ENCODE results near the gene ACAA1. TPM values are rescaled to one million over a fixed set of nuclear protein-coding genes. Genes with fewer than 3 reads are reported as not detected.

ACAA1 gene
- total and polyA plus RNA-seq, 2 of the 13 experiments (the other 11 are each of a cell fraction or from before 2014, with no cell fraction given): 60.8 to 188 TPM

DNA sequence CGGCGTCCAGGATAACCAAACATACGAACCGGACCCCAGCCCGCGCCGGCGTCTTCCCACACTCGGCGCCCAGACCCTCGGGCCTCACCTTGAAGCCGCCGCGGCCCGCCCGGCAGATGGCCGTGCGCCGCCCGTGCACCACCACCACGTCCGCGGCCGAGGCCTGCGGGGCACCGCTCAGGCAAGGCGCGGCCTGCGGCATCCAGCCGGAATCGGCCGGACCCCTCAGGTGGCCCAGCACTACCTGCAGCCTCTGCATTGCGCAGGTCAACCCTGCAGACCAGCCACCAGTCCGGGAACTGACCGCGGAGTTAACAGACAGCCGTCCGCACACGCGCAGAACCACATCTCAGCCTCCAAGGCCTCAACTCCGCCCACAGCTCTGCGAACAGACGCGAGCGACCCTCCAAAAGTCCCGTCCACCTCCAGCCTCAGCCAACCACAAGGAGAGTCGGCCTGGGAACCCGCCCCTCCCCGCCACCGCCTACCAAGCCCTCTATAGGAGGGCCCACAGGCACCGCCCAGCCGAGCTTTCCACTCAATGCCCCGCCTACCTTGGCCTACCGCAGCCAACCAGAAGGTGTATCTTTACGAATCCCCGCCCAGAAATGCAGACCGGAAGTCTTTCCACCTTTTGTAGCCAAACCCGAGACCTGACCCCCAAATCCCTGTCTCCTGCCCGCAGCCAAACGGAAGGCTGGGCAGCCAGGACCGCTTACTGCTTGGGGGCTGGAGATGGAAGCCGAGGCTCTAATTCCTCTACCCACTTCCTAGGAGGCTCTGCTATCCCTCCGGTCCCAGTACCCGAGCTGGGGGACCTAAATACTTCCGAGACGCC lies at the start of gene ACAA1 (continued):
- TF ChIP-seq, protein P1, sequence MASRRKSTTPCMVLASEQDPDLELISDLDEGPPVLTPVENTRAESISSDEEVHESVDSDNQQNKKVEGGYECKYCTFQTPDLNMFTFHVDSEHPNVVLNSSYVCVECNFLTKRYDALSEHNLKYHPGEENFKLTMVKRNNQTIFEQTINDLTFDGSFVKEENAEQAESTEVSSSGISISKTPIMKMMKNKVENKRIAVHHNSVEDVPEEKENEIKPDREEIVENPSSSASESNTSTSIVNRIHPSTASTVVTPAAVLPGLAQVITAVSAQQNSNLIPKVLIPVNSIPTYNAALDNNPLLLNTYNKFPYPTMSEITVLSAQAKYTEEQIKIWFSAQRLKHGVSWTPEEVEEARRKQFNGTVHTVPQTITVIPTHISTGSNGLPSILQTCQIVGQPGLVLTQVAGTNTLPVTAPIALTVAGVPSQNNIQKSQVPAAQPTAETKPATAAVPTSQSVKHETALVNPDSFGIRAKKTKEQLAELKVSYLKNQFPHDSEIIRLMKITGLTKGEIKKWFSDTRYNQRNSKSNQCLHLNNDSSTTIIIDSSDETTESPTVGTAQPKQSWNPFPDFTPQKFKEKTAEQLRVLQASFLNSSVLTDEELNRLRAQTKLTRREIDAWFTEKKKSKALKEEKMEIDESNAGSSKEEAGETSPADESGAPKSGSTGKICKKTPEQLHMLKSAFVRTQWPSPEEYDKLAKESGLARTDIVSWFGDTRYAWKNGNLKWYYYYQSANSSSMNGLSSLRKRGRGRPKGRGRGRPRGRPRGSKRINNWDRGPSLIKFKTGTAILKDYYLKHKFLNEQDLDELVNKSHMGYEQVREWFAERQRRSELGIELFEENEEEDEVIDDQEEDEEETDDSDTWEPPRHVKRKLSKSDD (CRISPR knock-in tag; IDR thresholded peaks at IDR 0.05; ENCODE audit: low read depth): 0 out of 2 replicates have a peak, but pooled peaks have one; percentile 43
- TF ChIP-seq FOXK1 (CRISPR knock-in tag; IDR thresholded peaks at IDR 0.05; ENCODE audit: borderline replicate concordance, low read depth) (0 out of 2 replicates have a peak, but pooled peaks have one; percentile 11), ESRRA (CRISPR knock-in tag; IDR thresholded peaks at IDR 0.05; ENCODE audit: low read depth) (0 out of 2 replicates have a peak, but pooled peaks have one; percentile 2), CREB1 (IDR thresholded peaks at IDR 0.05) (peak; percentile 47; the same call in 1 of the 2 replicates), CREB1 (CRISPR knock-in tag; IDR thresholded peaks at IDR 0.05) (no peak), ATAD3A (CRISPR knock-in tag; IDR thresholded peaks at IDR 0.05) (no peak), ZFY (CRISPR knock-in tag; IDR thresholded peaks at IDR 0.05) (peak; percentile 95), RBM39 (IDR thresholded peaks at IDR 0.05; ENCODE audit: low read depth, low read length, poor library complexity, severe bottlenecking) (no peak)
- TF ChIP-seq, protein P2, sequence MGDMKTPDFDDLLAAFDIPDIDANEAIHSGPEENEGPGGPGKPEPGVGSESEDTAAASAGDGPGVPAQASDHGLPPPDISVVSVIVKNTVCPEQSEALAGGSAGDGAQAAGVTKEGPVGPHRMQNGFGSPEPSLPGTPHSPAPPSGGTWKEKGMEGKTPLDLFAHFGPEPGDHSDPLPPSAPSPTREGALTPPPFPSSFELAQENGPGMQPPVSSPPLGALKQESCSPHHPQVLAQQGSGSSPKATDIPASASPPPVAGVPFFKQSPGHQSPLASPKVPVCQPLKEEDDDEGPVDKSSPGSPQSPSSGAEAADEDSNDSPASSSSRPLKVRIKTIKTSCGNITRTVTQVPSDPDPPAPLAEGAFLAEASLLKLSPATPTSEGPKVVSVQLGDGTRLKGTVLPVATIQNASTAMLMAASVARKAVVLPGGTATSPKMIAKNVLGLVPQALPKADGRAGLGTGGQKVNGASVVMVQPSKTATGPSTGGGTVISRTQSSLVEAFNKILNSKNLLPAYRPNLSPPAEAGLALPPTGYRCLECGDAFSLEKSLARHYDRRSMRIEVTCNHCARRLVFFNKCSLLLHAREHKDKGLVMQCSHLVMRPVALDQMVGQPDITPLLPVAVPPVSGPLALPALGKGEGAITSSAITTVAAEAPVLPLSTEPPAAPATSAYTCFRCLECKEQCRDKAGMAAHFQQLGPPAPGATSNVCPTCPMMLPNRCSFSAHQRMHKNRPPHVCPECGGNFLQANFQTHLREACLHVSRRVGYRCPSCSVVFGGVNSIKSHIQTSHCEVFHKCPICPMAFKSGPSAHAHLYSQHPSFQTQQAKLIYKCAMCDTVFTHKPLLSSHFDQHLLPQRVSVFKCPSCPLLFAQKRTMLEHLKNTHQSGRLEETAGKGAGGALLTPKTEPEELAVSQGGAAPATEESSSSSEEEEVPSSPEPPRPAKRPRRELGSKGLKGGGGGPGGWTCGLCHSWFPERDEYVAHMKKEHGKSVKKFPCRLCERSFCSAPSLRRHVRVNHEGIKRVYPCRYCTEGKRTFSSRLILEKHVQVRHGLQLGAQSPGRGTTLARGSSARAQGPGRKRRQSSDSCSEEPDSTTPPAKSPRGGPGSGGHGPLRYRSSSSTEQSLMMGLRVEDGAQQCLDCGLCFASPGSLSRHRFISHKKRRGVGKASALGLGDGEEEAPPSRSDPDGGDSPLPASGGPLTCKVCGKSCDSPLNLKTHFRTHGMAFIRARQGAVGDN (CRISPR knock-in tag; IDR thresholded peaks at IDR 0.05): peak; percentile 82
- TF ChIP-seq, protein P3, sequence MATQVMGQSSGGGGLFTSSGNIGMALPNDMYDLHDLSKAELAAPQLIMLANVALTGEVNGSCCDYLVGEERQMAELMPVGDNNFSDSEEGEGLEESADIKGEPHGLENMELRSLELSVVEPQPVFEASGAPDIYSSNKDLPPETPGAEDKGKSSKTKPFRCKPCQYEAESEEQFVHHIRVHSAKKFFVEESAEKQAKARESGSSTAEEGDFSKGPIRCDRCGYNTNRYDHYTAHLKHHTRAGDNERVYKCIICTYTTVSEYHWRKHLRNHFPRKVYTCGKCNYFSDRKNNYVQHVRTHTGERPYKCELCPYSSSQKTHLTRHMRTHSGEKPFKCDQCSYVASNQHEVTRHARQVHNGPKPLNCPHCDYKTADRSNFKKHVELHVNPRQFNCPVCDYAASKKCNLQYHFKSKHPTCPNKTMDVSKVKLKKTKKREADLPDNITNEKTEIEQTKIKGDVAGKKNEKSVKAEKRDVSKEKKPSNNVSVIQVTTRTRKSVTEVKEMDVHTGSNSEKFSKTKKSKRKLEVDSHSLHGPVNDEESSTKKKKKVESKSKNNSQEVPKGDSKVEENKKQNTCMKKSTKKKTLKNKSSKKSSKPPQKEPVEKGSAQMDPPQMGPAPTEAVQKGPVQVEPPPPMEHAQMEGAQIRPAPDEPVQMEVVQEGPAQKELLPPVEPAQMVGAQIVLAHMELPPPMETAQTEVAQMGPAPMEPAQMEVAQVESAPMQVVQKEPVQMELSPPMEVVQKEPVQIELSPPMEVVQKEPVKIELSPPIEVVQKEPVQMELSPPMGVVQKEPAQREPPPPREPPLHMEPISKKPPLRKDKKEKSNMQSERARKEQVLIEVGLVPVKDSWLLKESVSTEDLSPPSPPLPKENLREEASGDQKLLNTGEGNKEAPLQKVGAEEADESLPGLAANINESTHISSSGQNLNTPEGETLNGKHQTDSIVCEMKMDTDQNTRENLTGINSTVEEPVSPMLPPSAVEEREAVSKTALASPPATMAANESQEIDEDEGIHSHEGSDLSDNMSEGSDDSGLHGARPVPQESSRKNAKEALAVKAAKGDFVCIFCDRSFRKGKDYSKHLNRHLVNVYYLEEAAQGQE (IDR thresholded peaks at IDR 0.05; ENCODE audit: borderline replicate concordance in 1 of 2, low read depth in 1 of 2, low read length in 2 of 2): peak in 1 of 2 experiments; percentile 46; a peak in 1 of 4 replicates
